HG02852 (cell line): ENCODE results near the gene ORC6.

Experiments
- ATAC-seq: cut with Tn5 transposase; IDR thresholded peaks from one replicate; pipeline ENCODE4 v1.9.1; 2021; ENCODE audit warnings: mild to moderate bottlenecking, moderate library complexity; ENCODE audit not compliant: unreplicated experiment

The ORC6 gene

DNA sequence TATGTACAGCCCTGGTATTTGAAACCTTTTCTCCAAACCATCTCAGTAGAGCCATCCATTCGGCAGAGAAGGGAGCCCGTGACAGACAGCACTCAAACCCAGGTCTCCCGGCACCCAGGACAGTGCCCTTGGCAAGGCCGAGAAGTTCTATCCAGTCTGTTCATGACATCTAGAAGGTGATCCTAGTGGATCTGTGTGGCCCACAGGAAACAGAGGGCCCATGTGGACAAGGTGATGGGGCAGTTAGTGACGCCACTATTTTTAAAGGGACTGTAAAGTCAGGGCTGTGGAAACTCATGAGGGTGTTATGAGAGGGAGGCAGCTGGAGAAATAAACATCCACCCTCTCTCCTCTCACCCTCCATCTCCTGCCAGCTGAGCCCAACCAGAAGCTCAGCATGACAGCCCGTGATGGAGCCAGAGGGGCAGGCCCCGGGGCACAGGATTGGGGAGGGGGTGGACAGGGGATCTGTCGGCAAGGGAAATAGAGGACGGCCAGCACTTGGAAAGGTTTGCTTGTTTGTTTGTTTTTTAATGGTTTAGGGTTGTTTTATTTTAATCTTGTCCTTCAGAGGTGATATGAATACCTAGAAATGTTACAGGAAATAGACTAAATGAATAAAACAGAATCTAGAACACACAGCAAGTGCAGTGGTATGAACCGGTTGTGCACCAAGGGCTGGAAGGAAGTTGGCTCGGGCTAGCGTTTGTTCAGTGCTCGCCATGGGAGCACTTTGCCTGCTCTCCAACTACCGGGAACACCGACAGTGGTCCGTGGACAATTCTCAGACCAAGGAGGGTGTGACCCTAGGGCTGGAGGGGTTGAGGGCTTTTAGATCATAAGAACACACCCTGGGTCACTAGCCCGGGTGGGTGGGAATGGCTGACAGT, 41.6 kb downstream of the ORC6 start:
- ATAC-seq, result no peak

GRCh38 chr16:46731691-46732555, 42.5 kb downstream of the ORC6 start:
- no peak for ATAC-seq

DNA sequence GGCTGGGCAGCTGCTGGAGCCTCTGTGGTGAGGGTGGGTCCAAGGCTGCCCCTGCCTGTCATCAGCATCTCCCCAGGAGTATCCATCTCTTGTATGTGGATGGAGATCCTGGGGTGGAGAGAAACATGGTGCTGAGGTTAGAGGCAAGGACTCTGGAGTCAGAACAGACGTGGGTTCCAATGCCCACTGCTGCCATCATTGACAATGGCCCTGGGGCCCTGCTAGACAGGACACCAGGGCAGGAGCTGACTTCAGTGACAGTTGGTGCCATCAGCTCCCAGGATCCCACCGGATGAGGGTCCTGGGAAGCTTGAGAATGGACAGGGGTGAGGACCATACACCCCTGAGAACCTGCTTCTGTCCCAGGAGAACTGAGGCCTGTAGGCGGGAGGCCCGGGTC, 43.1 kb downstream of the ORC6 start:
- no peak for ATAC-seq

GRCh38 chr16:46733319-46733830, 43.9 kb downstream of the ORC6 start:
- no peak for ATAC-seq

GRCh38 chr16:46736695-46737094, 47.2 kb downstream of the ORC6 start:
- no peak for ATAC-seq

DNA sequence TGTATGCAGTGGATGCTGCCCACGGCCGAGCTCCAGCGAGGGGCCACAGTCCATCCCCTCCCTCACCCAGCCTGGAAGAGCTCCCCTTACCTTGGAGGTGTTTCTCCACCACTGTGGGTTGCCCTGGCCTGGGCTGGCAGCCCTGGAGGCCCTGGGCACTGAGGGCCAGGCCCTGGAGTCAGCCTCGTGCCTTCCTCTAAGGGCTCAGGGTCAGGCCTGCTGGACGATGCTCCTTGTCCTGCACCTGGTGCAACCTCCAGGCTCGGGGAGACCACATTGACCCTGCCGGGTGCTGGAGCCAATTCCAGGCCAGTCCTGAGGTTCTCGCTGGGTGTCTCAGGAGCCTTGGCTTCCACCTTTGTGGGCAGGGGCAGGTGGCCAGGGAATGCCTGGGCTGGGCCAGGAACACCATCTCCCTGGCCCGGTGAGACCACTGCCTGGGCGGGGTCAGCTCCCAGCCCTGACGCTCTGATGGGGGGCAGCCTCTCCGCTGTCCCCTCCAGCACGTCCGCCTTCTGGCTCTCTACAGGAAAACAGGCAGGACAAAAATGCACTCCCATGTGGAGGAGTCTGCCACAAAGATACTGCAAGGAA, 48.3 kb downstream of the ORC6 start:
- ATAC-seq, result no peak

GRCh38 chr16:46739934-46740333, 50.5 kb downstream of the ORC6 start:
- ATAC-seq, result no peak

DNA sequence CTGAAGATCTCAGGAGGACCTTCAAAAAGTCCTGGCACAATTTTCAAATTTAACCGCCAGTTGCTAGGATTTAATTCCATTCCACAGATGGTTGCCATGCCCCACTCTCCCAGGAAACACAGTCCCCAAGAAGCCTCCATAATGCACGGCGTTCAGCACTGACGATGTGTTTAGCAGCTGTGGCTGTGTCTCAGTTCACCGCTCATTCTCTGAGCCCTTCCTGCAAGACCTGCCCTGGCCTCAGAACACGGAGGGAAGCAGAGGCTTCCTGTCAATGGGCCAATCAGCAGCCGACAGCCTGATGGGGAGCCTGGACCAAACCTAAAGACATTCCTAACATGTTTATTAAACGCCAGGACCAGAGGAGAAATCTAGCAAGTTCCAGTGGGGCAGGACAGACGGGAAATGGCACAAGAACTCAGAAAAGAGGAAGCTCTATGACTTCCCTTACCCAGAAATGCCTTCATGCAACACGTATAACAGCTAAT, 53.8 kb downstream of the ORC6 start:
- ATAC-seq, result peak; percentile 64

GRCh38 chr16:46745617-46746016, 56.2 kb downstream of the ORC6 start:
- ATAC-seq, result no peak

GRCh38 chr16:46746821-46747776, 57.6 kb downstream of the ORC6 start:
- no peak for ATAC-seq
